GM18858 (cell line): ENCODE data around the gene SFXN5.

Experiments
- ATAC-seq: cut with Tn5 transposase; IDR thresholded peaks from one replicate; pipeline ENCODE4 v1.9.1; 2021; ENCODE audit not compliant: unreplicated experiment

SFXN5 gene

DNA sequence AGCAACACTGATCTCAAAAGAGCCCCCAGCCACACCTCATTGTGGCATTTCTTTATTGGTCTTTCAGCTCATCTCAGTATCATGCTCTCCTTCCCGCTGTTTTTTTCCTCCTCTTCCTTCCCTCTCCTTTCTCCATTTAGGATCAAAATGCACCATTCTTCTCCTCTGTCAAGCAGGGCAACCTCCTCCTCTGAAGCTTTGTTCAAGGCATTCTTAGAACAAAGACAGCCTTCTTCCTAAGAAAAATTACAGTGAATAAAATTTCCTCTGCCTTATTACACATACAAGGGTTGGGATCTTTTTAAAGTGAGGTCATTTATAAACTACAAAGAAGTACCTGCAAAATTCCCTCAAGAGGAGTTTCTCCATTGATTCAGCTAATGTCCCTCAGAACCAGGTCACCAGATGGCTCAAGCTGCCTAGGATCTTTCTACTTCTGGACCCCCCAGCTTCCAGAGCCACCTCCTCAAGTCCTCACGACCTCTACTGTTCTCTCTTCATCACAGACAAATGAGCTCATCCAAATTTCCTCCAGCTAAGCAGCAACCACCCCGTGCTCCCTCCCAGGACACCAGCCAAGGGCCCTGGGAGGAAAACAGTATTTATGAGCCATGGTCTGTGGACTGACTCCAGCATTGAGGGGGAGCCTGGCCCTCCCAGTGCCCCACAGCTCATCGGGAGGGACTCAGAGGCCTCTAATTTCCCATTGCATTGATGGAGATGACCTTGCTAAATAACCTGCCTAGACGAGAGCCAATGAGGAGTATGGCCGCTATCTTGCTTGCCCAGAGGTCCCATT, 18.0 kb downstream of the SFXN5 start:
- ATAC-seq, result no peak

DNA sequence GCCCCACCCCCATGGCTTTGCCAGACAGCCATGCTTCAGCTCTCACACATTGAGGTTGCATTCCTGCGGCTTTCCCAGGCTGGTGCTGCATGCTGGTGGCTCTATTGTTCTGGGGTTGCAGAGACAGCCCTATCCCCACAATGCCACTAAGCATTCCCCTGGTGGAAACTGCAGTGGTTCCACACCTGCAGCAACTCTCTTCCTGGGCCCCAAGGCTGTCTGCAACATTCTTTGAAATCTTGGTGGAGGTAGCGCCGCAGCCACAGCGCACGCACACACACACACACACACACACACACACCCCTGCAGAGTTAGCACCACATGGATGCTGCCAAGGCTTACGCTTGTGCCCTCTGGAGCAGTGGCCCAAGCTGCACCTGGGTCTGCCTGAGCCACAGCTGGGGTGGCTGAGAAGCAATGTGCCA, 21.4 kb downstream of the SFXN5 start:
- ATAC-seq, result no peak

DNA sequence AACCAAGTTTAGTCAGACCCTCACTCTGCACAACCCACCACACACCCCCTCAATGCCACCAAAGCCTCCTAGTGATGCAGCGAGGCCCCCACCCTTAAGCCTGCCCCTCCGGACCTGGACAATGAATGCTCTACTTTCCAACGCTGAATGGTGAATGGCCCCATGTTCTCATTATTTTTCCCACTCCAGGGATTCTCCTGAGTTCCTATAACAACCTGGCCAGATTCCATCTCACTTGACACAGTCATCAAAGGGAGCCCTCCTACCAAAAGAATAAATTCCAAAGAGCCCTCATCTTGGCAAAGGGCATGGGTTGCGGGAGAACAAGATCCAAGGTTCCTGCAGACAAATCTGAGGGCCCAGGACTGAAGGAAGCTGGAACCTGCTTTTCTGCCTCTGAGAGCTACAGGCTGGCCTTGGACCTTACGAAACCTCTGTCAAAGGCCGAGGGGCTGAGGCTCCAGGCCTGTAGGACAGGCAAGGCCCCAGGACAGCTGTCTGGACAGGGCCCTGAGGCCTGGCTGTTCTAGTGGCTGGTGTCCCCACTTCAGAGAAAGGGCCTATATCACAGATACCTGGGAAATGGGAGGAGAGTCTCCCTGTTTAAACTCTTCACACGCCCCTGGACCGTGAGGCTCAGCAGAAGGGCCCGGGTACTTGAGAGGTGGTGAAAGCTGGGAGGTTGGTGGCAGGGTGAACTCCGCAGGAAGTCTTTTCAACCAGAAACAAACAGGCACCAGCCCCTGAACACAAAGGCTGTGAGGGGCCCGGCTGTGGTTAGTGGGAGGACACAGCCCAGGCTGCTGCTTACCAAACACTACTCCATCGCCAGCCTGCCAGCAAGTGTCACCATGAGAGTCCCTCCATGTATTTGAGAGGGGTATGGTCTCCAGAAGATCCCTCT, 27.3 kb downstream of the SFXN5 start:
- ATAC-seq, result no peak

DNA sequence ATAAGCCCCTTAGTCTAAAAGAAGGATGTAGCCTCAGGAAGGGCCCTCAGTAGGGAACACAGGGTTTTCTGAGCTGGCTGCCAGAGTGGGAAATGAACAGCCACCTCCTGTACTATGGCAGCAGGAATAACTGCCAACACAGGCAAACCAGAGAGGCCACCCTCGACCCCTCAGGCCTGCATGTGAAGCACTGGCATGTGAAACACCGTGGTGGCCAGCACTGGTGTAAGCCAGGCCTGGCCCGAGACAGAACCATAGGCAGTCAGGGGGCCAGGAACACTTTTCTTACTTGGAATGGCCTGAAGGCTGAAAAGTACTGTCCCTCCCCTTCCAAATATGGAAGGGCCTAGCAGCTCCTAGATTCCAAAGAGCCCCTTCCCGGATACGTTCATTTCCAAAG, 28.2 kb downstream of the SFXN5 start:
- ATAC-seq, result no peak

DNA sequence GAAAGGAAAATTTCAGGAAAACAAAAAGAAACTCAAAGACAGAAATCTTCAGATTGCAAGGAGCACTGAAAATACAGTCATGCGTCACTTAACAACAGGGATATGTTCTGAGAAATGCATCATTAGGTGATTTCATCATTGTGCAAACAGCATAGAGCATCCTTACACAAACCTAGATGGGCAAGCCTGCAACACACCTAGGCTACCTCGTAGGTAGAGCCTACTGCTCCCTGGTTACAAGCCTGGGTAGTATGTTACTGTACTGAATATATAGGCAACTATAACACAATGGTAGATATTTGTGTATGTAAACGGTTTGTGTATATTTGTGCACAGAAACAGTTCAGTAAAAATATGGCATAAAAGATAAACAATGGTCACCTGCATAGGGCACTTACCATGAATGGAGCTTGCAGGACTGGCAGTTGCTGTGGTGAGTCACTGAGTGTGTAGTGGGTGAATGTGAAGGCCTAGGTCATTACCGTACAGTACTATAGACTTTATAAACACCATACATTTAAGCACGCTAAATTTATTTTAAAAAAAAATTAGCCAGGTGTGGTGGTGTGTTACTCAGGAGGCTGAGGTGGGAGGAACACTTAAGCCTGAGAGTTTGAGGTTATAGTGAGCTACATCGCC, 33.4 kb downstream of the SFXN5 start:
- no peak for ATAC-seq

DNA sequence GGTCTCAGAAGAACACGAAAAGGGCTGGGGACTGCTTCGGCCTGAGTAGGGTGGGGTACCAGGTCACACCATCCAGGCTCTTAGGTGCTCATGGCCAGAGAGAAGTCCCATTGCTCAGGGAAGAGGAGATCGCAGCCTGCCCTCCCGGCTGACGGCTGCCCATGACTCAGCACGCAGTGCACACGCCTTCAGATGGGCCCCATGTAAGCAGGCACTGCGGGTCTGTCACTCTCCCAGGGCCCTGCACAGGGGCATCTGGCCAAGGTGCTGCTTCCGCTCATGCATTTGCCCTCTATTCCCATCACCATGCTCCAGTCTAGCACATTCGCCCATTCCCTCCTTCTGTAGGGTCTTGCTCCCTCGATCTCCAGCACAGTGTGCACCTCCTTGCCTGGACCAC, 34.7 kb downstream of the SFXN5 start:
- ATAC-seq, result no peak

DNA sequence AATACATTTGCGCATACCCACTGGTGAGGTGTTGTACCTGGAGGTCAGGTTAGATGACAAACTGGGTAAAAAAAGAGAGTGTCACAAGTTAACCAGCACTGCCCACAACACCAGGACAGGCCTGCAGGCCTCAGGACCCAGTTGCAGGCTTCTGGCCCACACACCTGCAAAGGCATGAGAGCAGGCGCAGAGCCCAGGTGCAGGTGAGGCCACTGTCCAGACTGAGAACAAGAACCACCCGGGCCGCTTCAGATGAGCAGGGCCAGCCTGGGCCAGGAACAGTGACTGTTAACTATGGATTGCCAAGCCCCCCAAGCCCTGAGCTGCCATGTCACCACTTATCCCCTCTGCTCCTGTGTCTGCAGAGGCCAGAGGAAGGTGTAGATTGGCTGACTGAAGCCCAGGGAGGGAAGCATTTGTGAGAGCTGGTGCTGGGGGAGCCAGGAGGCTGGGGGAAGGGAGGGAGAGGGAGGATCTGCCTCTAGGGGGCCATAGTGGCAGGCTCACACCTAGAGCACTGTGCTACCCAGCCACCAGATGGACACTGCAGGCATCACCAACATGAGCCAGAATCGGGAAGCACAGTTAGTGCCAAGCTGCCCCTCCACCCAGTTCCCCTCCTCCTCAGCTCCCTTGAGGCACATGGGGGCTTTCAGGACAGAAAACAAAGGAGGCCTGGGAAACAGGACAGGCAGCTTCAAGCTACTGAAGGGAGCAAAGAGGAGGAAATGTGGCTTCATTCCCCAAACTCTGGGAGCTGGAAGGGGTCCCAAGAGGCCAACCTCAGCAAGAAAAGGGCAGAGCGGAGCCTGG, 35.4 kb downstream of the SFXN5 start:
- ATAC-seq, result no peak

DNA sequence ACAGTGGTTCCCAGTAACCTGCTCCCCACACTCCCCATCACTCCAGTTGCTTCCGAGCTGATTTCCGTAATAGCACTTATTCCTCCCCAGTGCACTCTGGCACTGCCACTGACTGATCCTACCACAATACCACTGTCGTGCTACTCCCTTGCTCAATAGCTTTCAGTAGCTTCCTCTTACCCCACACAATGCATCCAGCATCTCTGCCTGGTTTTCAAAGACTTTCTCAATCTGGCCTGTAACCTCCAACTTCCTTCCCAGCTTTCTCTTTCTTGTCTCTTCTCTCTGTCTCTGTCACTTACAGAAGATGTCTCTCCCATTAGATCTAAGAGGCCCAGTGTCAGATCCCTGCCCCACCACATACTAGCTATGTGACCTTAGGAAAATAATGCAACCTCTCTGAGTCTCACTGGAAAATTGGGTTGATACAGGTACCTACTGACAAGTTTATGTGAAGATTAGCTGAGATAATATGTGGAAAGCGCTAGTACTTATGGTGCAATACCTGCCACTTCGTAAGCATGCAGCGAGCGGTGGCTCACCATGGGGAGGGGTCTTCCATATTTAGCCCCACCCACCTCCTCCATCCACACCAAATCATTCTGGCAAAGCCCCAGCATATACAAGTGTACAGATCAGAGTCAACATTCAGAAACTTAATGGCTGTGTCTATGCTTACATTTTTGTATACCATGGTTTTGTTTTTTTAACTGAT, 36.7 kb downstream of the SFXN5 start:
- no peak for ATAC-seq

DNA sequence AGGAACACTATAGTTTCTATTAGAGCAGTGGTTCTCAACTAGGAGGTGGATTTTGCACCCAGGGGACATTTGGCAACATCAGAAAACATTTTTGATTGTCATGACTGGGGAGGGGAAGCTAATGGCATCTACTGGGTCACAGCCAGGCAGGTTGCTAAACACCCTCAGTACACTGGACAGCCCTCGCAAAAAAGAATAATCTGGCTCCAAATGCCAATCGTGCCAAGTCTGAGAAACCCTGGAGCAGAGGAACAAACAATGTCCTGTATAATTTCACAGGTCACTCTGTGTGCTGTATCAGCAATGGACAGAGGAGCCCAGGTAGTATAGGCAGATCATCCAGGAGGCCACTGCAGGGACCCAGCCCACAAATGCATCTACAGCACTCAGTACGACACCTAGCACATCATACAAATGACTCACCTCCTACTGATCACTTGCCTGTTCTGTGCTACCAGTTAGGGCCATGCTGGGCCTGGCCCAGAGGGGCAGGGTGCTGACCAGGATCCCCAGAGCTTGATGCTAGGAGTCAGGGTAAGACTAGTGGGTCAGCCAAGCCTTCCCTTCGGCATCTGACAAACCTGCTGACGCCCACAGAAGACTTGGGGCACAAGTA, 37.6 kb downstream of the SFXN5 start:
- no peak for ATAC-seq

DNA sequence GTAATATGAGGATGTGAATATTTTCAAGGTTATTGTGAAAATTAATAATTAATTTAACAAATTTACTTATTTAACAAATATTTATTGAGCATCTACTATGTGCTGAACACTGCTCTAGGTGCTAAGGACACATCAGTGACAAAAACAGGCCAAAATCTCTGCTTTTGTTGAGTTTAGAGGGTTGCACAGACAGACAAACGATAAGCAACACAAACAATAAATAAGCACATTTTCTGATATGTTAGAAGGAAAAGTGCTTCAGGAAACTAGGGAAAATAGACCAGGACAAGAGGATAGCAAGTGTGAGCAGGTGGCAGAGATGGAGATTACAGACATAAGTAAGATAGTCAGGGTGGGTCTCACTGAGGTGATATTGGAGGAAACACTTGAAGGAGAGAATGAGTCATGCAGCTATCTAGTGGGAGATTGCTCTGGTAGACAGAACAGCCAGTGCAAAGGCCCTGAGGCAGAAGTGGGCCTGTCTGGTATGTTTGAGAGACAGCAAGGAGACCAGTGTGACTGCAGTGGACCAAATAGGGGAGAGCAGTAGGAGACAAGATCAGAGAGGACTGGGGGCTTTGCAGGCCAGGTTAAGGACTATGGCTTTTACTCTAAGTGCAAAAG, 38.3 kb downstream of the SFXN5 start:
- ATAC-seq, result no peak

DNA sequence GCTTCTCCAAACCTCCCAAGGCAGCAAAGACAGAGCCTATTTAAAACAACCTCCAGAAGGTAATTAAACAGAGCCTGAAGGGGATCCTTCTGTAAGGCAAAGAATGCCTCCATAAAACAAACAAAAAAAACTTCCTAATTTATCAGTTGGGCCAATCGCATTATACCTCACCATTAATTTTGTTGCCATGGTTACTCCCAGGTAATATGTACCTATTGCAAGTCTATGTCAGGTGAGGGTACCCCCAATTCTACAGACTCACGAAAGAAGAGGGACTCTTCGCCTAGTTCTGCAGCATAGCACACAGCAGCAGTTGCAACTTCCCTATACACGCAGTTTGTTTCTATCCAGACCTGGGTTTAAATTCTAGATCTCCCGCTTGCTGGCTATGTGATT, 38.8 kb downstream of the SFXN5 start:
- ATAC-seq, result no peak

DNA sequence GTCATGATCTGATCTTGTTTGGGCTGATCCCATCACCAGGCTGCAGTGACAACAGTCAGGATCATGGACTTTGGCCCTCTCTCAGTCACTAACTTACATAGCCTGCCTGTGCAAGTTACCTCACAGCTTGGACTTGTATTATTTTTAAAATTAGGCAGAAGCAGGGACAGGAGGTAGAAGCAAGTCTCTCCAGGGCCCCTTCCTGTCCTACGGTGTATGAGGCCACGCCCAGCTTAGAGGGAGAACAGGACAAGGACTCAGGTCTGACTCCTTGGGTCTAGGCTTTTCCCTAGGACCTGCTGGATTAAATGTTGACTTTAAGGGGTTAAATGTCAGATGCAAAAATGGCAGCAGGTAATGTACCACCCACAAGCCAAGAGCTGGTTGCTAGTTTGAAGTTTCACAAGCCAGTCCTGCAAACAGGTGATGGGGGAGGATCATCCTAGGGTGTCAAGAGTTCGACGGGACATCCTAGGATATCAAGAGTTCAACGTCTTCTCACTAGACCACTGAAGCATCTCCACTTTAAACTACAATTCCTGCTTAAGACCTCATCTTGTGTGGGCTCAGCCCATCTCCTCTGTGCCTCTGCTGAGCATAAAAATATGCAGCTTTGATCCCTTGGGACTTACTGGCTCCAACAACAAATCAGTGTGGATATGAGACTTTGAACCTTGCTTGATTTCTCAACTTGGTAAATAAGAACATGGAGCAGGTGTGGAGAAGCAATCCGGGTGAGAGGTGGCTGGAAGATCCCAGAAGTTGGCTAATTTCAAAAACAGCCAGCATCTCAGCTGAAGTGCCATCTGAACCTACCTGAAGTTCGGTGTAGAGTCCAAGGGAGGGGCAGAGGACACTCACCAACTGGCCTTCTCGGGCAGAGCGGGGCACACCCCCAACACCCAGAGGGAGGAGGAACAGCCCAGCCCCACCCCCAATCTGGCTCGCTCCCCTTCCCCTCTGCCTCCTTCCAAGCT, 39.5 kb downstream of the SFXN5 start:
- no peak for ATAC-seq

DNA sequence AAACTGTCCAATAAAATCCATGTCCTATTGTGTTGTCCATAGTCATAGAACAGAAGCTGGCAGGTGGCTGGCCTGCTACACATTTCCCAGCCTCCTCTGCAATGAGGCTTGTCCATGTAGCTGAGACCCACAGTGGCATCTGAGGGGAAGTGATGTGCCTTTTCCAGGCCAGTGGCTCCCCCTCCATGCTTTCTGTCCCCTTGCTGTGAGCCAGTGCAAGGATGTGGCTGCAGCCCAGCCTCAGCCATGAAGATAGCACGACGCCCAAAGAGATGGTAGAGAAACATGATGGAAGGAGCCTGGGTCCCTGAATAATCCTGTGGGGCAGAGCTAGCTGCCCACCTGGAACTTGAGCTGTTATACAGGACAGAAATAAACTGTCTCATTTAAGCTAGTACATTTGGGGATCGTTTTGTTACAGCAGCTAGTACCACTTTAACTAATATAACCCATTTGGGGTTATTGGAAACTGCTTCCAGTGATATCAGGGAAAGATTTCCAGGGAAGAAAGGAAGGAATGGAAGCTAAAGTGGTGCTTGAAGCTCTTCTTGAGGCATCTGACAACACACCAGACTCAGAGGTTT, 40.3 kb downstream of the SFXN5 start:
- ATAC-seq, result no peak

DNA sequence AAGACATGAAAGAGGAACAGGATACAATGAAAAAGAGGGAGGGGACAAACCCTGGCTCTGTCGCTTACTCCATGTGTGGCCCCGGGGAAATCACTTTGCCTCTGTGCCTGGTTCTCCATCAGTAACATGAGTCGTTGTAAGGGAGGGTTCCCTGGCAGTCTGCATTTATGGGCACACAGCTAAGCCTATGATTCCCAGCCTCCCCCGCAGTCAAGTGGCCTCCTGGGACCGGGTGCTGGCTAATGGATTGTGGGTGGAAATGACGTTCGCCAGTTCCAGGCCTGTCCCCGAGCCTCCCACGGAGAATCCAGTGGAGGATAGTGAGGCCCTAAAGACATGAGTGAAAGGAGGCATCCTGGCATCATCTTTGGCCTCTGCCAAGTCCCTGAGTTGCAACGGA, 42.7 kb downstream of the SFXN5 start:
- ATAC-seq, result no peak

DNA sequence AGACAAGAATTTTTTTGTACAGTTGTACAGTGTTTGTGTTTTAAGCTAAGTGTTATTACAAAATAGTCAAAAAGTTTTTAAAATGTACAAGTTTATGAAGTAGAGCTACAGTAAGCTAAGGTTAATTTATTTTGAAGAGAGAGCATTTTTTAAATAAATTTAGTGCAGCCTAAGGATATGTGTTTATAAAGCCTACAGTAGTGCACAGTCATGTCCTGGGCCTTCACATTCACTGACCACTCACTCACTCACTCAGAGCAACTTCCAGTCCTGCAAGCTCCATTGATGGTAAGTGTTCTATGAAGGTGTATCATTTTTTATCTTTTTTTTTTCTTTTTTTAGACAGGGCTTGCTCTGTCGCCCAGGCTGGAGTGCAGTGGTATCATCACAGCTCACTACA, 44.2 kb downstream of the SFXN5 start:
- no peak for ATAC-seq

DNA sequence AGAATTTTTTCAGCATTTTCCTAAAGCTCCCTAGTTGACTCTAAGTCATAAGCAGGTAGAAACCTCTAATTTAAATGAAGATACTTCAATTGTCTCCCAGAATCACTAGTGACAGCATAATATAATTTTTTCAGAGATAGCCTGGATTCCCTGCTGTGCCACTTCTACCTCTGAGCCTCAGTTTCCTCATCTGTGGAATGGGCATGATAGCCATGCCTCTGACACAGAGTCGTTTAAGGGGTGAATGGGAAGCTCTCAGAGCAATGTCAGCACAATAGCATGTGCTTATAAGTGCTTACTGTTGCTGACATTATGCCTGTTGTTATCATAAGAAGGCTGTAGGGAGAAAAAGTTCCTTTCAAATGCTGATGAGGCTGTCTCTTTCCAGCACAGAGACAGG, 48.0 kb downstream of the SFXN5 start:
- ATAC-seq, result no peak

DNA sequence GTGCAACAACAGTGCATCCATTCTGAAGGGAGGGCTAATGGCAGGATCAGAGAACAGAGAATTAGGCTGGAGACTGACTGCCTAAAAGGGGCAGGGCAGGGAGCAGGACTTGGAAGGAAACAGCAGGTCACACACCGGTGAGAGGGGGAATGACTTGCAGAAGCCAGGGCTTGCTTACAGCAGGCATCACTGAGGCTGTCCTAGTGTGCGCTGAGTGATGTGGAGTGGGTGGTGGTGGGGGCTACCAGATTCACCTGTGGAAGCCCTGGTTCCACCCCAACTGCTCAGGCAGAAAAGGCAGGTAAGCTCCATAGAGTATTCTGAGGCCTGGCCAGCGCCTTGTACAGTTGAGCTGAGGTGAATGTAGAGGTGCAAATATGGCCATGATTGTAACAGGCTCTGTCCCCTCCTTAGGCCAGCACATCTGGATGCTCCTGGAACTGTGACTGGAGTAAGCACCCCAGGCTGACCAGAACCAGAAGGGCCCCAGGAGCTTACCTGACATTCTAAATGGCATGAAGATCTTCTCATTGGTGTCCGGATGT, 49.4 kb downstream of the SFXN5 start:
- no peak for ATAC-seq
